Stimulated activated memory B cell treated with anti-CD40 and anti-IgM and Interleukin-4, amounts not matched to agents 10 μg/mL and 1 μg/mL and 100 μg/mL, for 72 hours (primary cell): ENCODE measurements around the gene PPP1R3F.
"Not testable (repeated sequence)": the region's sequence is repeated elsewhere in the genome, so short reads cannot be mapped to it uniquely, and the experiment has no call there.

ENCODE experiments used
- ATAC-seq: fragments of 150-1000 bp; cut with Tn5 transposase; 2 replicates; pipeline ENCODE4 v1.10.0; 2021
- H3K27ac Mint-ChIP-seq: one replicate; pipeline ENCODE4 v1.8.0; 2022; ENCODE audit warnings: mild to moderate bottlenecking, mixed read lengths
- H3K27me3 Mint-ChIP-seq: one replicate; pipeline ENCODE4 v1.8.0; 2022; ENCODE audit warnings: mixed read lengths
- H3K36me3 Mint-ChIP-seq: one replicate; pipeline ENCODE4 v1.8.0; 2022; ENCODE audit warnings: mixed read lengths
- H3K4me1 Mint-ChIP-seq: one replicate; pipeline ENCODE4 v1.8.0; 2022; ENCODE audit warnings: mixed read lengths
- H3K4me3 Mint-ChIP-seq: one replicate; pipeline ENCODE4 v1.8.0; 2022; ENCODE audit warnings: mild to moderate bottlenecking, moderate library complexity, mixed read lengths
- H3K9me3 Mint-ChIP-seq: one replicate; pipeline ENCODE4 v1.8.0; 2022; ENCODE audit warnings: mixed read lengths

PPP1R3F gene

DNA sequence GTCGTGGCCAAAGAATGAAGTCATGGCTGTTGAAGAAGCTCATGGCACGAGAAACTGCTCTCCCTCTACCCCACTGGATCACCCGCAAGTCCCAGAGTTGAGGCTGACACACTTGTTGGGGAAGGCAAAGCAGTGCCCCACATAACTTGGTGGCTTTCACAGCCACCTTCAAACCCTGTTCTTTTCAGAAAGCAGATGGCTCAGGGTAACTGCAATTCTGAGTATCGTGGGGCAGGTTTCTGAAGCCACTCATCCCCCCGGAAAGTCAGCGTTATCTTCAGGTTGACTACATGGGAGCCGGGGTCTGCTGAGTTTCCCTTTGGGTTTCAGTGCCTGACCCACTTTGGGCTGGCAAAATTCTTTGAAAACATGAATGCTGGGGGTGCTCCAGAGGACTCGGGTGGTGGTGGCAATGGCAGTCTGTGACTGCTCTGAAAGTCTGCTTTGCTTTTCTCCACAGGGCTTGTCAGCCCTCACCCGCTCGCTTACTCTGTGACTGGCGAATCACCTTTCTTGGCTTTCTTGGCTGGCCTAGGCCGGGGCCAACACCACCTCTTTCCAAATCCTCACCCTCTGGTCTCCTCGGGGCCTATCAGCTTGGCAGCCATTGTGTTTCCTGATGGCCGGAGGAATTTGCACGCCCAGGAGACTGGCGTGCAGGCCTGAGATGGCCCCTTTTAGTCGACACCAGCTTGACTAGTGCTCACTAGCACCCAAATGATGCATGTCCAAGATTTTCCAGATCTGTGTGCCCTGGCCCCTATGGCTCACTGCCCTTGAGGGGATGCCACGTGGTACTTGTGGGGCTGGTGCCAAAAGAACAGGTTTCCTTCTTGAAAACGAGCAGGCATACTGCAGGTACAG, 7.3 kb downstream of the PPP1R3F start:
- Mint-ChIP-seq H3K27me3 (no peaks in the 10 kb centered on the region), H3K36me3 (peaks cover 13% of the 10 kb centered on the region), H3K4me1 (peaks cover 36% of the 10 kb centered on the region), H3K4me3 (no peak overlapping the region), H3K27ac (no peak overlapping the region), H3K9me3 (no peaks in the 10 kb centered on the region)
- no peak for ATAC-seq

DNA sequence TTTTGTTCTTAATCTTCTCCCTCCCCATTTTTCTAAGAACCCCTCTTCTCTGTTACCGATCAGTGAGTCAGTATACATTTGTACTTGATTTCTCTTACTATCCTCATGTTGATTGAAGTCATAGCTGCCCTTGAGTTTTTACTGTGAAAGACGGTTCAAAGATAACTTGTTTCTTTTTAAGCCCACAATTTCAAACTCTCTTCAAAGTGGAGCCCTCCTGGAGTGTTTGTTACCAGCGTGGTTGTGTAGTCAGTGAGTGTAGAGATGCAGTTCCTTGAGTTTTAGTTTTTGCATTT, 7.9 kb downstream of the PPP1R3F start:
- Mint-ChIP-seq H3K27ac (no peak overlapping the region), H3K9me3 (no peaks in the 10 kb centered on the region), H3K36me3 (peaks cover 18% of the 10 kb centered on the region), H3K27me3 (no peaks in the 10 kb centered on the region), H3K4me3 (no peak overlapping the region), H3K4me1 (peaks cover 35% of the 10 kb centered on the region)
- no peak for ATAC-seq

GRCh38 chrX:49278081-49278480, 8.5 kb downstream of the PPP1R3F start:
- no peaks in the 10 kb centered on the region for H3K27me3 Mint-ChIP-seq
- no peak overlapping the region for H3K4me3 Mint-ChIP-seq
- no peak overlapping the region for H3K27ac Mint-ChIP-seq
- no peaks in the 10 kb centered on the region for H3K9me3 Mint-ChIP-seq
- no peak for ATAC-seq
- H3K4me1 Mint-ChIP-seq = peaks cover 29% of the 10 kb centered on the region
- peaks cover 22% of the 10 kb centered on the region for H3K36me3 Mint-ChIP-seq

GRCh38 chrX:49282647-49283011, 13.0 kb downstream of the PPP1R3F start:
- Mint-ChIP-seq H3K36me3 (peaks cover 9% of the 10 kb centered on the region), H3K27me3 (no peaks in the 10 kb centered on the region), H3K4me1 (peaks cover 2% of the 10 kb centered on the region), H3K27ac (no peak overlapping the region), H3K9me3 (no peaks in the 10 kb centered on the region), H3K4me3 (no peak overlapping the region)
- ATAC-seq = no peak

- H3K4me3 Mint-ChIP-seq = no peak overlapping the region
- no peaks in the 10 kb centered on the region for H3K27me3 Mint-ChIP-seq
- H3K27ac Mint-ChIP-seq = no peak overlapping the region
- H3K36me3 Mint-ChIP-seq = peaks cover 9% of the 10 kb centered on the region
- H3K9me3 Mint-ChIP-seq = no peaks in the 10 kb centered on the region
- ATAC-seq = no peak
- H3K4me1 Mint-ChIP-seq = no peaks in the 10 kb centered on the region
These were observed 14.6 kb downstream of the PPP1R3F start for GRCh38 chrX:49284212-49284611.

- Mint-ChIP-seq H3K9me3 (no peaks in the 10 kb centered on the region), H3K36me3 (peaks cover 9% of the 10 kb centered on the region), H3K4me1 (no peaks in the 10 kb centered on the region), H3K27ac (no peak overlapping the region), H3K27me3 (no peaks in the 10 kb centered on the region), H3K4me3 (no peak overlapping the region)
- no peak for ATAC-seq
These were observed 16.5 kb downstream of the PPP1R3F start for GRCh38 chrX:49286136-49286535.

- Mint-ChIP-seq H3K27me3 (no peaks in the 10 kb centered on the region), H3K4me1 (peaks cover 1% of the 10 kb centered on the region), H3K4me3 (no peak overlapping the region), H3K27ac (no peak overlapping the region), H3K9me3 (no peaks in the 10 kb centered on the region), H3K36me3 (peaks cover 9% of the 10 kb centered on the region)
- no peak for ATAC-seq
These were observed 17.0 kb downstream of the PPP1R3F start for GRCh38 chrX:49286581-49286980.

DNA sequence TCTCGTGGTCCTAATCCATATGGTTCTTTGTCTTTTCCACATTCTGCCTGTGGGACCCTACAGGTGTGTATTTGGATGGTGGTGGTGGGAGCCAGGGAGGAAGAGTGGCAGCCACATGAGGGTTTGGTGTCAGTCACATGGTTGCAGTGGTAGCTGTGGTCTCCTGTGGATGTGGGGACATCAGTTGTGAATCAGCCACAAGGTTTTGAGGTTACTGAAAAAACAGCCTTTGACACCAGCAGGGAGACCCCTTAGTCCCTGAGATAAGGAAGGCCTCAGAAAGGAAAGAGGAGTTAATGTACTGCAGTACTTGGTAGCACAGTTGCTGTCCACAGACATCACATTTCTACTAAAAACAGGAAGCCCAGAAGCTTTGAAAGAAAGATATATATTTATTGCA, 18.1 kb downstream of the PPP1R3F start:
- peaks cover 2% of the 10 kb centered on the region for H3K36me3 Mint-ChIP-seq
- no peaks in the 10 kb centered on the region for H3K27me3 Mint-ChIP-seq
- no peak overlapping the region for H3K4me3 Mint-ChIP-seq
- H3K4me1 Mint-ChIP-seq = peaks cover 10% of the 10 kb centered on the region
- ATAC-seq = no peak
- H3K9me3 Mint-ChIP-seq = no peaks in the 10 kb centered on the region
- H3K27ac Mint-ChIP-seq = no peak overlapping the region

GRCh38 chrX:49290215-49290614, 20.6 kb downstream of the PPP1R3F start:
- H3K9me3 Mint-ChIP-seq = no peaks in the 10 kb centered on the region
- H3K27me3 Mint-ChIP-seq = no peaks in the 10 kb centered on the region
- no peak overlapping the region for H3K27ac Mint-ChIP-seq
- H3K4me1 Mint-ChIP-seq = peaks cover 10% of the 10 kb centered on the region
- no peak for ATAC-seq
- H3K36me3 Mint-ChIP-seq = no peaks in the 10 kb centered on the region
- no peak overlapping the region for H3K4me3 Mint-ChIP-seq

DNA sequence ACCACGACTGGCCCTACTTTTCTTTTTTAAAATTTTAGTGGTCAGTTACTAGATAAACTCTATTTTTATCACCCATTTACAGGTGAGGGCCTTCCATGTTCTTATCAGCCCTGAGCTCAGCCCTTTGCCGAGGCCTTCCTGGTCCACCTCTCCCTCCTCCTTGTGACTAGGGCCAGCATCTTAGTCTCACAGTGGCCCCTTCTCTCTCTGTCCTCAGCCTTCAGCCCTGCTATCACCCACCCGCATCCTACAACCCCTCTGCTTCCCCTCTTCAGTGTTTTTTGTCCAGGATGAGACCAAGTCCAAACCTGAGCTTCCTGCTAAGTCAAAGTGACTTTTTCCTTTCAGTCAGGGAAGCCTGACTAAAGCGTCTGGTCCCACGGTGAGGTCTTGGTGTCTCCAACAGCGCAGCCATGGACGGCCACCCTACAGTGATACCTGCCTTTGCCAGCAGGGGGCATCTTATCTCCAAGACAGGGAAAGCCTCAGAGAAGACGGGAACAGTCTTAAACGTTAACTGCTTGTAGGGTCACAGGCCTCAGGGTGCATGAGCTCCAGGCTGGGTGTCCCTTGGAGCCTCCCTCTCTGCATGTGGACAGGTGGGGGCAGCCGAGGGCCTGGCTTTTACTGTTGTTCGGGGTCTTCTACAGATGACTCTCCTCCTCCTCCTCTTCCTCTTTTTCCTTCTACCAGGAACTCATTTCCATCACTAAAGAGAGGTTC, 22.2 kb downstream of the PPP1R3F start:
- H3K27me3 Mint-ChIP-seq = no peaks in the 10 kb centered on the region
- no peaks in the 10 kb centered on the region for H3K9me3 Mint-ChIP-seq
- ATAC-seq = peak; percentile 57
- H3K4me3 Mint-ChIP-seq = no peak overlapping the region
- H3K36me3 Mint-ChIP-seq = no peaks in the 10 kb centered on the region
- H3K4me1 Mint-ChIP-seq = peaks cover 10% of the 10 kb centered on the region
- no peak overlapping the region for H3K27ac Mint-ChIP-seq

GRCh38 chrX:49292400-49293362, 23.1 kb downstream of the PPP1R3F start:
- Mint-ChIP-seq H3K4me1 (peaks cover 10% of the 10 kb centered on the region), H3K4me3 (no peak overlapping the region), H3K27ac (no peak overlapping the region), H3K36me3 (no peaks in the 10 kb centered on the region), H3K9me3 (no peaks in the 10 kb centered on the region), H3K27me3 (no peaks in the 10 kb centered on the region)
- ATAC-seq = no peak

DNA sequence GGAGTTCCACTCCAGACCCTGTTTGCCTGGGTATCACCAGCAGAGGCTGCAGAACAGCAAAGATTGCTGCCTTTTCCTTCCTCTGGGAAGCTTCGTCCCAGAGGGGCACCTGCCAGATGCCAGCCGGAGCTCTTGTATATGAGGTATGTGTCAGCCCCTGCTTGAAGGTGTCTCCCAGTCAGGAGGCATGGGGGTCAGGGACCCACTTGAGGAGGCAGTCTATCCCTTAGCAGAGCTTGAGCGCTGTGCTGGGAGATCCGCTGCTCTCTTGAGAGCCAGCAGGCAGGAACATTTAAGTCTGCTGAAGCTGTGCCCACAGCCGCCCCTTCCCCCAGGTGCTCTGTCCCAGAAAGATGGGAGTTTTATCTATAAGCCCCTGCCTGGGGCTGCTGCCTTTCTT, 29.7 kb downstream of the PPP1R3F start:
- H3K27ac Mint-ChIP-seq, H3K4me1 Mint-ChIP-seq, H3K36me3 Mint-ChIP-seq, ATAC-seq, H3K9me3 Mint-ChIP-seq, H3K4me3 Mint-ChIP-seq: not testable (repeated sequence)
- H3K27me3 Mint-ChIP-seq = peaks cover 10% of the 10 kb centered on the region

DNA sequence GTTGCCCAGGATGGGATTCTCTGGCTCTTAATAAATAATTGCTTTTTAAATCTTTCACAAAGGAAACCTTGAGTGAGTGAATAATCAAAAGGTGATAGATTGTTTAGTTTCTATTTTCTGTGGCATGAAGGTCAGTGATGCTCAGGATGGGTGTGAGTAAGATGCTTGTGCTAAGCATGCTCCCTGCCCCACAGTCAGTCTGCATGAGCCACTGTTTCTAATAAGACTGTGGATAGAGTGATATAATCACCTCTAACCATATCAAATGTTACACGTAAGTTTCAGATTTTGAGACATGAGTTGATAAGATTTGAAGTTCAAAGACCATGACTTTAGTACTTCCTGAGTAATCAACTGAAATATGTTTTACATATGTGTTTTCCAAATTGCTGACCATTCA, 31.1 kb downstream of the PPP1R3F start:
- Mint-ChIP-seq H3K27me3 (peaks cover 10% of the 10 kb centered on the region), H3K4me3 (no peak overlapping the region), H3K9me3 (no peaks in the 10 kb centered on the region), H3K27ac (no peak overlapping the region), H3K36me3 (peaks cover 5% of the 10 kb centered on the region), H3K4me1 (no peaks in the 10 kb centered on the region)
- no peak for ATAC-seq

- Mint-ChIP-seq H3K4me1 (peaks cover 2% of the 10 kb centered on the region), H3K36me3 (peaks cover 5% of the 10 kb centered on the region), H3K27me3 (peaks cover 10% of the 10 kb centered on the region), H3K4me3 (no peak within 1 kb of the TSS), H3K27ac (no peak within 1 kb of the TSS), H3K9me3 (no peaks in the 10 kb centered on the region)
- ATAC-seq = no peak
These were observed 33.8 kb downstream of the PPP1R3F start, which contains the start of gene GAGE10 for GRCh38 chrX:49303346-49303745. Gene GAGE10, plus strand, starts transcription at chrX:49303646. Its CDS starts 1,214 bp downstream, at chrX:49304860.

GRCh38 chrX:49307775-49308174, 38.2 kb downstream of the PPP1R3F start:
- not testable (repeated sequence) for H3K4me3 Mint-ChIP-seq, H3K36me3 Mint-ChIP-seq, ATAC-seq, H3K27ac Mint-ChIP-seq, H3K9me3 Mint-ChIP-seq
- peaks cover 10% of the 10 kb centered on the region for H3K27me3 Mint-ChIP-seq
- H3K4me1 Mint-ChIP-seq = peaks cover 23% of the 10 kb centered on the region
